Astrocyte of the spinal cord (primary cell): ENCODE data around the gene PI16.
A peak's percentile ranks its signal among the peaks of the same experiment; 100 is the strongest.
"Not testable (repeated sequence)": the region's sequence is repeated elsewhere in the genome, so short reads cannot be mapped to it uniquely, and the experiment has no call there.

Experiments used
- DNase-seq: peaks from one replicate; pipeline ENCODE4 v3.0.0; 2011; ENCODE audit warnings: low read depth, low spot score
- H3K4me3 ChIP-seq: 2 replicates; pipeline ENCODE4 v1.5.1; 2011; ENCODE audit warnings: low read depth, mild to moderate bottlenecking, low read length, moderate library complexity
- in situ Hi-C: cut with HindIII; loops from 2 replicates; pipeline ENCODE4 v1.10.0; 2017; ENCODE audit warnings: low sequenced_read_pairs
- TF ChIP-seq, protein P1 (sequence below): IDR thresholded peaks from 2 replicates; pipeline ENCODE4 v1.5.1; 2012; ENCODE audit warnings: low read depth, mild to moderate bottlenecking, low read length, inconsistent platforms

Gene PI16

DNA sequence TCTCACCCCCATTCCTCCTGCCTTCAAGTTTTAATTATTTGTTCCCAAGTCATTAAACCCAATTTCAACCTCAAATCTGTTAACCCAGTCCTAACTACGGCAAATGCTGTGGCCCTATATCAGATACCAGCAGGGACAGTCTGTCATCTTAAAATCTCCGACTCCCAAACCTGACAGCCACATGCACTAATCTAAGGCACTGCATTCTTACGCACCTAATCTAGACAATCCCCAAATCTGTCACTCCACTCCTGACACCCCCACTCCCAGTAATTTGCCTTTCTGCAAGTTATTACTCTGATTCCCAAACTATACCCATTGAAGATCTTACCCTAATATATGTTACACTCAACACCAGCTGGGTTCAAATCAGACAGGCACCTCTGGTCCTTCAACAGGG, 29.0 kb downstream of the PI16 start:
- no peak for DNase-seq
- H3K4me3 ChIP-seq = no peak overlapping the region
- TF ChIP-seq, protein P1, sequence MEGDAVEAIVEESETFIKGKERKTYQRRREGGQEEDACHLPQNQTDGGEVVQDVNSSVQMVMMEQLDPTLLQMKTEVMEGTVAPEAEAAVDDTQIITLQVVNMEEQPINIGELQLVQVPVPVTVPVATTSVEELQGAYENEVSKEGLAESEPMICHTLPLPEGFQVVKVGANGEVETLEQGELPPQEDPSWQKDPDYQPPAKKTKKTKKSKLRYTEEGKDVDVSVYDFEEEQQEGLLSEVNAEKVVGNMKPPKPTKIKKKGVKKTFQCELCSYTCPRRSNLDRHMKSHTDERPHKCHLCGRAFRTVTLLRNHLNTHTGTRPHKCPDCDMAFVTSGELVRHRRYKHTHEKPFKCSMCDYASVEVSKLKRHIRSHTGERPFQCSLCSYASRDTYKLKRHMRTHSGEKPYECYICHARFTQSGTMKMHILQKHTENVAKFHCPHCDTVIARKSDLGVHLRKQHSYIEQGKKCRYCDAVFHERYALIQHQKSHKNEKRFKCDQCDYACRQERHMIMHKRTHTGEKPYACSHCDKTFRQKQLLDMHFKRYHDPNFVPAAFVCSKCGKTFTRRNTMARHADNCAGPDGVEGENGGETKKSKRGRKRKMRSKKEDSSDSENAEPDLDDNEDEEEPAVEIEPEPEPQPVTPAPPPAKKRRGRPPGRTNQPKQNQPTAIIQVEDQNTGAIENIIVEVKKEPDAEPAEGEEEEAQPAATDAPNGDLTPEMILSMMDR = no peak
- in situ Hi-C loops = no loop called here

DNA sequence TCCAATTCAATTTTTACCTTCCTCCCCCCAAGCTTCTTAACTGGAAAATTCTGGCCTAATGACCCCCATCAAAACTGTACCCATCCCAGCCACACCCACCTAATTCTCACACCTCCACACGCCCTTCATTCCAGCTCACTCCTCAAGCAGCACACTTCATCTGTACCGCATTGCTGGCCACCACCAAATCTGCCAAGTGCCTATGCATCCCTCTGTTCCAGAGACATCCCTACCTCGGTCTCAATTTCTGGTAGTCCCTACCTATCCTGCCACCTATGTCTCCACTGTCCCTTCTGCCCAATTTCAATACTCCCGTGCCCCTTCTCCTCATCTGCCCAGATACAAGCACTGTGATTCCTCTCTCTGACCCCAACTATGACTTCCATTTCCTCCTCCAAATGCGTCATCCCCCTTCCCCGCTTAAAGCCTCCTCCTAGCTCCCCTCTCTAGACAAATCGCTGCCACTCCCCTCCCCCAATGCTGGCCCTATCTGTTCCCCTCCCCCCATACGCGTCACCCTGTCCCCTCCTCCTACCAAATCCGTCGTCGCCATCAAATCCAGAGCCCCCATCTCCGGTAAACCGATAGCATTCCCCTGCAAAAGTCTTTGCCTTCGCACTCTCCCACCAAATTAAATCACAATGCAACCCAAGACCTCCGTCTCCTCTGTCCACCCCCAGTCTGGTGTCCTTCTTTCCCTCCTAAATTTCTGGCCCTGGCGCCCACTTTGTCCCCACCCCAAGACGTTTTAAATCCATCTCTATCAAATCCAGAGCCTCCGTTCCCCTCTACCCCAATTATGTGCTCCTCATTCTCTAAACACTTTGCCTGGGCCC, 30.3 kb downstream of the PI16 start:
- TF ChIP-seq, protein P1 = no peak
- DNase-seq = peak; percentile 64
- in situ Hi-C loops = no loop called here
- peak overlapping the region; percentile 98 for H3K4me3 ChIP-seq

DNA sequence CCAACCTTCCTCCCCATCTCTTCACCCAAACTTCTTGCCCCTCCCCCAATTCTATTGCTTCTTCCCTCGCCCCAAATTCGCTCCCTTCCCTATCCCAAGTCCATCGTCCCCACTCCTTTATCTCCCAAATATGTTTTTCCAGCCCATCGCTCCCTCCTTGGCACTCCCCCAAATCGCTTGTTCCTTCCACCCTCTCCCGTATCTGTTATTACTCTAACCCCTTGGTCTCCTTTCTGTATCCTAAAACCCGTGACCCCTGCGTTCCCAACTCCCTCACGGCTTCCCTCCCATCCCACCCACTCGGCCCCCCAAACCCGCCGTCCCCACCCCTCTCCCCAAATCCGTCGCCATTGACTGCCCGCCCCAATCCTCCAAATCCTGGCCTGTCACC, 30.9 kb downstream of the PI16 start:
- TF ChIP-seq, protein P1 = no peak
- H3K4me3 ChIP-seq = peak overlapping the region; percentile 98
- in situ Hi-C loops = no loop called here
- DNase-seq = no peak

DNA sequence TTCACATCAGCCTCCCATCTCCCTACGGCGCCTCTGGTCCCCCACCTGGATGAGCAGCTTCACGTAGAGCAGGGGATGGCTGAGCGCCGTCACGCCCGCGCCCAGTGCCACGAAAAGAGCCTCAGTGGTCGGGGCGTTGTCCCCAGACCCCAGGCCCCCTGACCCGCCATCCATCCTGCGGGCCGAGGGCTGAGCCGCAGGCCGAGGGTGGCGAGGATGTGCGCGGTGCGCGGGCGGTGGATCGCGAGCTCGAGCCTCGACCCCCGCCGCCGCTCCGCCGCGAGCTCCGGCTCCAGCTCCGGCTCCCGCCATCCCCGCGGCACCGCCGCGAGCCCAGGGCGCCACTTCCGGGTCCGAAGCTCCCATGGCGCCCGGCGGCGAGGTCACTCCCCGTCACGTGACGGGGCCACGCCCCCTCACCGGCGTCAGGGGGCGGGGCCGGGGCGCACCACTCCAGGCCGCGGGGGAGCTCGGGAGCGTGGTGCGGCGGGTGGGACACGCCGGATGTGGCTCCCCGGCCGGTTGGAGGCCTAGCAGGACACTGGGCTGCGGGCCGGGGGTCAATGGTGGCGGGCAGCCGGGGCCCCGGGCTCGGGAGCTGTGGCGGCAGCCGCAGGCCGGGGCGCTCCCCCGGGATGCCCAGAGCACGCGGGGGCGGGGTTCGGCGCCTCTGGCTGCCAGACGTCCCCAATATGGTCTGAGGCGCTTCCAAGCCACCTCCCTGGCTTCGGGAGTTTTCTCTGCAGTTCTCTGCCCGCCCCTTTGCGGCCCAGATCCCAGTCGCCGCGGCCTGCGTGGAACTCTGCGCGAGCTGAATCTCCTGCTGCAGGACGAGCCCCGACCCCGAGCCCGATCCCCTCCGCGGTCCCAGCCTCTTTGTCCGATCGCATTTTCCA, 31.5 kb downstream of the PI16 start, which contains the start of gene MTCH1:
Gene MTCH1, minus strand, starts transcription at position 389 of the 896 bp plus-strand sequence. Its CDS starts 23 bp downstream, at position 366.
- peak within 1 kb of the TSS; percentile 98 for H3K4me3 ChIP-seq
- TF ChIP-seq, protein P1 = no peak
- in situ Hi-C loops = no loop called here
- DNase-seq = peak; percentile 91

DNA sequence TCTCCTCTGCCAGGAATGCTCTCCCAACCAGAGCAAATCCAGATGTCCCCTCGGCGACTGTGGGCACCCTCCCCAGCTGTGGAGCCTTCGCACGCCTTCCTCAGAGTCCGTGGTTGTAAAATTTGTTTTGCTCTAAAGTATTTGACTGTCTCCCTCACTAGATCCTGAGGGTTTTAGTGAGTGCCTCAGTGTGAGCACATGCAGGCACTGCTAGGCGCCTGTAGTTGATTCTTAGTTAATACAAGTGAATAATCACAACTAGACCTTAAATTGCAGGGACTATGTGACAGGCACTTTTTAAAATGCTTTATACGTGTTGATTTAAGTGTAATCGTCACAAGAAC, 32.1 kb downstream of the PI16 start:
- no peak for DNase-seq

DNA sequence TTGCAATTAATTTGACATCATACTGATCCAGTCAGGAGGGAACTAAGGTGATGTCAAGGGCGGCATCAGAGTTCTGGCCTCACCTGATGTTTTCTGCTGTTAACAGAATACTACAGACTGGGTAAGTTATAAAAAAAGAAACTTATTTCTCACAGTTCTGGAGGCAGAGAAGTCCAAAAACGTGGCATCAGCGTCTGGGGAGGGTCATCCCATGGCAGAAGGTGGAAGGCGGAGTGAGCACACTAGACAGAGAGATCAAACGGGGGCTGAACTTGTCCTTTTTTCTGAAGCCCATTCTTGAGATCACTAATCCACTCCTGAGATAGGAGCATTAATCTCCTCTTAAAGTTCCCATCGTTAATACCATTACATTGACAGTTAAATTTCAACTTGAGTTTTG, 34.7 kb downstream of the PI16 start:
- no peak overlapping the region for H3K4me3 ChIP-seq
- in situ Hi-C loops = no loop called here

More for the DNA sequence above, 32.1 kb downstream of the PI16 start:
- in situ Hi-C loops = no loop called here
- H3K4me3 ChIP-seq = peak overlapping the region; percentile 98
- TF ChIP-seq, protein P1 = no peak

DNA sequence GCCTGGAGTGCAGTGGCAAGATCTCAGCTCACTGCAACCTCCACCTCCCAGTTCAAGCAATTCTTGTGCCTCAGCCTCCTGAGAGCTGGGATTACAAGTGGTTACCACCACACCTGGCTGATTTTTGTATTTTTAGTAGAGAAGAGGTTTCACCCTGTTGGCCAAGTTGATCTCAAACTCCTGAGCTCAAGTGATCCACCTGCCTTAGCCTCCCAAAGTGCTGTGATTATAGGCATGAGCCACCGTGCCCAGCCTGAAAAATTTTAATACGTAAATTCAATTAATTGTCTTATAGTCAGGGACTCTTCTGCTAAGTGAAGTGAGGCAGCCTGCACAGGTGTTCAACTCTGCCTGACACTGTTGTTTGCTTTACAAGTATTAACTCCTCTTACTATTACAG, 35.9 kb downstream of the PI16 start:
- H3K4me3 ChIP-seq, in situ Hi-C loops, DNase-seq: not testable (repeated sequence)

More for the DNA sequence above, 34.7 kb downstream of the PI16 start:
- DNase-seq = no peak
- TF ChIP-seq, protein P1 = no peak
